ENCODE measurements around the gene GALNT13.

GALNT13 gene

GRCh38 chr2:153917570-153917969, 45.8 kb downstream of the GALNT13 start:
- no peak for TF ChIP-seq EZH2phosphoT487 (IDR thresholded peaks at IDR 0.05; ENCODE audit: low read depth)
- no peak for TF ChIP-seq CTCF (IDR thresholded peaks at IDR 0.05; ENCODE audit: low read depth, low read length)
- H3K4me2 ChIP-seq (ENCODE audit: low read length) = no peak overlapping the region
- no peak overlapping the region for H3K27ac ChIP-seq (ENCODE audit: low read length)
- H3K4me1 ChIP-seq (ENCODE audit: low read length) = no peaks in the 10 kb centered on the region
- no peaks in the 10 kb centered on the region for H3K79me2 ChIP-seq (ENCODE audit: low read length)
- H2AFZ ChIP-seq (ENCODE audit: low read depth, low read length) = no peak overlapping the region
- H3K9ac ChIP-seq (ENCODE audit: low read length) = no peak overlapping the region
- no peaks in the 10 kb centered on the region for H3K9me3 ChIP-seq (ENCODE audit: insufficient read depth, low read length)
- H3K4me3 ChIP-seq (ENCODE audit: low read length) = no peak overlapping the region
- no peaks in the 10 kb centered on the region for H4K20me1 ChIP-seq (ENCODE audit: insufficient read depth, low read length)
- H3K27me3 ChIP-seq (ENCODE audit: low read depth, low read length) = no peaks in the 10 kb centered on the region
- no peaks in the 10 kb centered on the region for H3K36me3 ChIP-seq (replicated peaks; ENCODE audit: low read depth, low read length)

DNA sequence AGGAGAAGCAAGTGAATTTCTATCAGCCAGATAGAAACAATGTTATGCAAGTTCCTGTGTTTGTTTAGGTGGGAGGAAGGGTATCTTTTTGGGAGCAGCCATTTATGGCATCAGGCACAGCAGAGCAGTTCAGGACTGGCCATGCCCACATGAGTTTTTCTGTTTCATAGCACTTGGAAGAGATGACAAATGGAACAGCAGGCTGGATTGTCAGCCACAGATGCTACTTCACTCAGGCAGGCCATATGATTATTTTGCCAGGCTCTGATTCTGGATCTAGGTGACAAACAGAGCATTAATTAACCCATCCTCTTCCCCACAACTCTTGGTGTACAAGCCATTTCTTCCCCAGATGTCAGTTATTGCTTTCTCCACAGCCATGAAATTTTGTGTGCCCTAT, 63.8 kb downstream of the GALNT13 start:
- H3K4me1 ChIP-seq (ENCODE audit: low read length) = no peaks in the 10 kb centered on the region
- no peaks in the 10 kb centered on the region for H3K27me3 ChIP-seq (ENCODE audit: low read depth, low read length)
- no peak overlapping the region for H3K27ac ChIP-seq (ENCODE audit: low read length)
- no peaks in the 10 kb centered on the region for H3K79me2 ChIP-seq (ENCODE audit: low read length)
- H2AFZ ChIP-seq (ENCODE audit: low read depth, low read length) = no peak overlapping the region
- no peak overlapping the region for H3K4me3 ChIP-seq (ENCODE audit: low read length)
- H3K9ac ChIP-seq (ENCODE audit: low read length) = no peak overlapping the region
- H3K36me3 ChIP-seq (replicated peaks; ENCODE audit: low read depth, low read length) = no peaks in the 10 kb centered on the region
- no peaks in the 10 kb centered on the region for H3K9me3 ChIP-seq (ENCODE audit: insufficient read depth, low read length)
- H3K4me2 ChIP-seq (ENCODE audit: low read length) = no peak overlapping the region
- H4K20me1 ChIP-seq (ENCODE audit: insufficient read depth, low read length) = no peaks in the 10 kb centered on the region
- TF ChIP-seq EZH2phosphoT487 (IDR thresholded peaks at IDR 0.05; ENCODE audit: low read depth) = no peak
- no peak for TF ChIP-seq CTCF (IDR thresholded peaks at IDR 0.05; ENCODE audit: low read depth, low read length)

- H3K27ac ChIP-seq (ENCODE audit: low read length) = no peak overlapping the region
- no peak overlapping the region for H3K4me2 ChIP-seq (ENCODE audit: low read length)
- no peak overlapping the region for H2AFZ ChIP-seq (ENCODE audit: low read depth, low read length)
Observed at GRCh38 chr2:153939124-153939796, 67.5 kb downstream of the GALNT13 start.

DNA sequence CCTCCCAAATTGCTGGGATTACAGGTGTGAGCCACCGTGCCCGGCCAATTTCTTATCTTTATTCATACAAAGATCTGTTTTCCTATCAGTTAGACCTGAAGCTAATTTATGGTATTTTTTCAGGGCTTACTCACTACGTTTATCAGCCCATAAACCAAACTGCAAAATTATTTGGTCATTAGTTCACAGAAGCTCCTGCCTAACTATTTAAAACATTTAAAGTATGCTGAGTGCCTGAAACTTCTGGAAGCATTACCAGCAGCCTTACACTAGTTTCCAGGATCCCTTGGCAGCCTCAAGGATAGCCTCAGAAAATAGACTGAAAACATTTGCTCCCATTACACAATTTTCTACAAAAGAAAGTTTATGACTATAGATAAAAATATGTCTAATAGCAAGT, 68.8 kb downstream of the GALNT13 start:
- no peak overlapping the region for H3K27ac ChIP-seq (ENCODE audit: low read length)

More at GRCh38 chr2:153939124-153939796, 67.5 kb downstream of the GALNT13 start:
- H3K79me2 ChIP-seq (ENCODE audit: low read length) = no peaks in the 10 kb centered on the region
- no peaks in the 10 kb centered on the region for H3K4me1 ChIP-seq (ENCODE audit: low read length)
- no peaks in the 10 kb centered on the region for H4K20me1 ChIP-seq (ENCODE audit: insufficient read depth, low read length)
- TF ChIP-seq CTCF (IDR thresholded peaks at IDR 0.05; ENCODE audit: low read depth, low read length) (no peak), EZH2phosphoT487 (IDR thresholded peaks at IDR 0.05; ENCODE audit: low read depth) (no peak)
- H3K4me3 ChIP-seq (ENCODE audit: low read length) = no peak overlapping the region
- no peaks in the 10 kb centered on the region for H3K27me3 ChIP-seq (ENCODE audit: low read depth, low read length)
- no peaks in the 10 kb centered on the region for H3K36me3 ChIP-seq (replicated peaks; ENCODE audit: low read depth, low read length)
- H3K9me3 ChIP-seq (ENCODE audit: insufficient read depth, low read length) = no peaks in the 10 kb centered on the region
- no peak overlapping the region for H3K9ac ChIP-seq (ENCODE audit: low read length)

More for the DNA sequence above, 68.8 kb downstream of the GALNT13 start:
- H3K9ac ChIP-seq (ENCODE audit: low read length) = no peak overlapping the region
- no peak overlapping the region for H2AFZ ChIP-seq (ENCODE audit: low read depth, low read length)
- H3K36me3 ChIP-seq (replicated peaks; ENCODE audit: low read depth, low read length) = no peaks in the 10 kb centered on the region
- H3K4me3 ChIP-seq (ENCODE audit: low read length) = no peak overlapping the region
- no peaks in the 10 kb centered on the region for H3K27me3 ChIP-seq (ENCODE audit: low read depth, low read length)
- no peak overlapping the region for H3K4me2 ChIP-seq (ENCODE audit: low read length)
- H4K20me1 ChIP-seq (ENCODE audit: insufficient read depth, low read length) = no peaks in the 10 kb centered on the region
- H3K79me2 ChIP-seq (ENCODE audit: low read length) = no peaks in the 10 kb centered on the region
- H3K4me1 ChIP-seq (ENCODE audit: low read length) = no peaks in the 10 kb centered on the region
- no peak for TF ChIP-seq EZH2phosphoT487 (IDR thresholded peaks at IDR 0.05; ENCODE audit: low read depth)
- TF ChIP-seq CTCF (IDR thresholded peaks at IDR 0.05; ENCODE audit: low read depth, low read length) = no peak
- H3K9me3 ChIP-seq (ENCODE audit: insufficient read depth, low read length) = no peaks in the 10 kb centered on the region

All from OCI-LY3 (cell line).